Measurements from ENCODE around the gene PIEZO2. TPM values are rescaled to one million over a fixed set of nuclear protein-coding genes. Genes with fewer than 3 reads are reported as not detected.

Gene PIEZO2
- total RNA-seq, 2 experiments from 2014 or later: not detected

DNA sequence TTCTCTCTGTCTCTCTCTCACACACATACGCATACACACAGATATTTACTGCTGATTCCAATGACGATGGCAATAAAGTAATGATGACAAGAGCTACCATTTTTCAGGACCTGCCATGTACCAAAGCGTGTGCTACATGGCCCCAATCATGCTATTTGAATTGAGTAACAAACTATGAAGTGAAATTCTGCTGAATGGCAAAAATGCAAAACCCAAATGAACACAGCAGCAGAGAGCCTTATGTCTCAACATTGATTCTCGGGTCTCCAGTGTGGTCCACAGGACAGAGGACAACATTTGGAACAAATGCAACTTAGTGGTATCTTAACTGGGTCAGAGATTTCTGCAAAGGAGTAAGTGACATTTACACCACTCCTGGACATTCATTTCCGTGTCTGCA lies 117.4 kb downstream of the PIEZO2 start:
- no peak overlapping the region for H3K4me3 Mint-ChIP-seq
- Histone ChIP-seq H3K27ac (ENCODE audit: low read depth in 1 of 2, low read length in 2 of 2) (no peak overlapping the region), H3K4me3 (ENCODE audit: low read length) (no peak overlapping the region), H3K4me1 (ENCODE audit: insufficient read depth, low read length) (no peaks in the 10 kb centered on the region), H3K27me3 (ENCODE audit: control insufficient read depth in 1 of 2, insufficient read depth in 2 of 2, low read length in 2 of 2) (no peaks in the 10 kb centered on the region), H3K9me3 (ENCODE audit: control insufficient read depth in 1 of 2, insufficient read depth in 1 of 2, low read length in 2 of 2) (no peaks in the 10 kb centered on the region), H3K36me3 (ENCODE audit: insufficient read depth, low read length) (no peaks in the 10 kb centered on the region)
- DNase-seq: no peak
- CTCF ChIA-PET: no interaction called here
- H3K9me3 Mint-ChIP-seq: no peaks in the 10 kb centered on the region
- no peaks in the 10 kb centered on the region for H3K4me1 Mint-ChIP-seq (ENCODE audit: low read depth)
- intact Hi-C loops (cut with DNase I, micrococcal nuclease): loop anchor here in 1 of 2 experiments (10.0 kb wide), 1 partner anchor 1057 kb away; no protein-coding TSS in a partner anchor
- ATAC-seq (ENCODE audit: poor library complexity): no peak
- H3K27ac Mint-ChIP-seq: no peak overlapping the region
- H3K36me3 Mint-ChIP-seq (ENCODE audit: low read depth): no peaks in the 10 kb centered on the region
- POLR2A ChIA-PET: no interaction called here
- H3K27me3 Mint-ChIP-seq: no peaks in the 10 kb centered on the region
- TF ChIP-seq, protein P1, sequence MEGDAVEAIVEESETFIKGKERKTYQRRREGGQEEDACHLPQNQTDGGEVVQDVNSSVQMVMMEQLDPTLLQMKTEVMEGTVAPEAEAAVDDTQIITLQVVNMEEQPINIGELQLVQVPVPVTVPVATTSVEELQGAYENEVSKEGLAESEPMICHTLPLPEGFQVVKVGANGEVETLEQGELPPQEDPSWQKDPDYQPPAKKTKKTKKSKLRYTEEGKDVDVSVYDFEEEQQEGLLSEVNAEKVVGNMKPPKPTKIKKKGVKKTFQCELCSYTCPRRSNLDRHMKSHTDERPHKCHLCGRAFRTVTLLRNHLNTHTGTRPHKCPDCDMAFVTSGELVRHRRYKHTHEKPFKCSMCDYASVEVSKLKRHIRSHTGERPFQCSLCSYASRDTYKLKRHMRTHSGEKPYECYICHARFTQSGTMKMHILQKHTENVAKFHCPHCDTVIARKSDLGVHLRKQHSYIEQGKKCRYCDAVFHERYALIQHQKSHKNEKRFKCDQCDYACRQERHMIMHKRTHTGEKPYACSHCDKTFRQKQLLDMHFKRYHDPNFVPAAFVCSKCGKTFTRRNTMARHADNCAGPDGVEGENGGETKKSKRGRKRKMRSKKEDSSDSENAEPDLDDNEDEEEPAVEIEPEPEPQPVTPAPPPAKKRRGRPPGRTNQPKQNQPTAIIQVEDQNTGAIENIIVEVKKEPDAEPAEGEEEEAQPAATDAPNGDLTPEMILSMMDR (IDR thresholded peaks at IDR 0.05): no peak

DNA sequence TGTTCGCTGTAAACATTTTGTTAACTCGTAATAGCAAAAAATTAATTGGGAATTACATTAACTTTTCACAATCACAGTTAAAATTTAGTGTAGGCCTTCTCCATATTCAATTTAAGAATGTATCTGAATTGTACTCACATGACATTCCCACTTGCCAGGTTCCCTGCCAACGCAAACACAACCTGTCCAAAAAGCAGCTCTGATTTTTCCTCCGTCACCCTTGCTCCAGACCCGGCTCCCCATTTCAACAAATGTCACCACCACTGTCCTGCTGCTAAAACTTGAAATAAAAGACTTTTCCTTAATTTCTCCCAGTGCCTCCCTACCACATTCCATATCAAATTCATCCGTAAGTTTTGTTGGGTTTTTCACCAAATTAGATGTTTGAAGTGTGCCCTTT lies 120.3 kb downstream of the PIEZO2 start:
- ChIA-PET CTCF (no interaction called here), POLR2A (no interaction called here)
- no peaks in the 10 kb centered on the region for H3K4me1 Mint-ChIP-seq (ENCODE audit: low read depth)
- intact Hi-C loops (cut with DNase I, micrococcal nuclease): no loop called here
- Histone ChIP-seq H3K4me3 (ENCODE audit: low read length) (no peak overlapping the region), H3K9me3 (ENCODE audit: control insufficient read depth in 1 of 2, insufficient read depth in 1 of 2, low read length in 2 of 2) (peaks cover 0 to 4% of the 10 kb centered on the region in 2 experiments), H3K36me3 (ENCODE audit: insufficient read depth, low read length) (no peaks in the 10 kb centered on the region), H3K4me1 (ENCODE audit: insufficient read depth, low read length) (no peaks in the 10 kb centered on the region), H3K27me3 (ENCODE audit: control insufficient read depth in 1 of 2, insufficient read depth in 2 of 2, low read length in 2 of 2) (no peaks in the 10 kb centered on the region), H3K27ac (ENCODE audit: low read depth in 1 of 2, low read length in 2 of 2) (no peak overlapping the region)
- DNase-seq (no peak), ATAC-seq (ENCODE audit: poor library complexity) (no peak)
- TF ChIP-seq, protein P1 (IDR thresholded peaks at IDR 0.05): no peak
- no peak overlapping the region for H3K27ac Mint-ChIP-seq
- no peaks in the 10 kb centered on the region for H3K9me3 Mint-ChIP-seq
- no peaks in the 10 kb centered on the region for H3K36me3 Mint-ChIP-seq (ENCODE audit: low read depth)
- no peaks in the 10 kb centered on the region for H3K27me3 Mint-ChIP-seq
- H3K4me3 Mint-ChIP-seq: no peak overlapping the region

DNA sequence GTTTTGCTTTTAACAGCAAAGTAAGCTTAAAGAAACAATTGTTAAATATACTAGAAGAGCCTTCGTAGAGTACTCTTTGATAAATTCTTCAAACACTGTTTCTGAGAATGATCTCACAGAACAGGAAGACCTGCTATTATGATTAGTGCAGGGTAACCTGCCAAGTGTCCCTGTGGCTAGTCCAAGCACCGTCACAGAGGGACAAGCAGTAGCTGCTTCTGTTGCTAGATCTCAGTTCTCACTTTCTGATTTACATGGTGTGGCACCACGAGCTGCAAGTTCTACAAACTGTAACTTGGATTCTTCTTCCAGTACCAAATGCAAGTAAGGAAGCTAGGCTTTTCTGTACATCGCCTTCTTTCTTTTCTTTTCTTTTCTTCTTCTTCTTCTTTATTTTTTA lies 121.5 kb downstream of the PIEZO2 start:
- no peaks in the 10 kb centered on the region for H3K9me3 Mint-ChIP-seq
- Histone ChIP-seq H3K27ac (ENCODE audit: low read depth in 1 of 2, low read length in 2 of 2) (no peak overlapping the region), H3K4me1 (ENCODE audit: insufficient read depth, low read length) (no peaks in the 10 kb centered on the region), H3K36me3 (ENCODE audit: insufficient read depth, low read length) (no peaks in the 10 kb centered on the region), H3K4me3 (ENCODE audit: low read length) (no peak overlapping the region), H3K9me3 (ENCODE audit: control insufficient read depth in 1 of 2, insufficient read depth in 1 of 2, low read length in 2 of 2) (peaks cover 0 to 9% of the 10 kb centered on the region in 2 experiments), H3K27me3 (ENCODE audit: control insufficient read depth in 1 of 2, insufficient read depth in 2 of 2, low read length in 2 of 2) (no peaks in the 10 kb centered on the region)
- H3K36me3 Mint-ChIP-seq (ENCODE audit: low read depth): no peaks in the 10 kb centered on the region
- intact Hi-C loops (cut with DNase I, micrococcal nuclease): no loop called here
- no peak overlapping the region for H3K4me3 Mint-ChIP-seq
- H3K4me1 Mint-ChIP-seq (ENCODE audit: low read depth): no peaks in the 10 kb centered on the region
- no peaks in the 10 kb centered on the region for H3K27me3 Mint-ChIP-seq
- TF ChIP-seq, protein P1 (IDR thresholded peaks at IDR 0.05): no peak
- ChIA-PET POLR2A (no interaction called here), CTCF (no interaction called here)
- no peak overlapping the region for H3K27ac Mint-ChIP-seq
- no peak for ATAC-seq (ENCODE audit: poor library complexity)
- no peak for DNase-seq

Measured in CD4-positive, alpha-beta T cell (primary cell).